A673 (cell line): Measurements from ENCODE around the gene SMIM36. TPM values are rescaled to one million over a fixed set of nuclear protein-coding genes. Genes with fewer than 3 reads are reported as not detected.

Source experiments
- BruUV-seq: library from RNA; stranded (reverse); fragments of 400-500 nt; replicated peaks from 2 replicates; lab custom pipeline; 2021; lab: Mats Ljungman, UMichigan
- CTCF ChIA-PET: fragments of 300-600 bp; sonication (Branson Sonifier 250); formaldehyde crosslinking; loops from one replicate; lab custom pipeline; 2022; ENCODE audit warnings: antibody characterized with exemption; lab: Charles Lee
- POLR2A ChIA-PET: fragments of 300-600 bp; sonication (Branson Sonifier 250); formaldehyde crosslinking; loops from one replicate; lab custom pipeline; 2022; ENCODE audit warnings: antibody characterized with exemption; ENCODE audit not compliant: low non-redundant PET; lab: Charles Lee
- DNase-seq: peaks from one replicate; pipeline ENCODE4 v3.0.0-alpha.2; 2015; ENCODE audit warnings: low spot score
- H3K27ac ChIP-seq: fragments of 200-600 bp; sonication (generic); 2 replicates; pipeline ENCODE4 v1.5.1; 2016; ENCODE audit warnings: mixed run types, low read depth, mild to moderate bottlenecking, mixed read lengths, antibody characterized with exemption, low read length; ENCODE audit not compliant: poor library complexity, severe bottlenecking
- H3K27me3 ChIP-seq: fragments of 200-600 bp; sonication (generic); replicated peaks from 2 replicates; pipeline ENCODE4 v1.6.1; 2017; ENCODE audit warnings: mixed run types, low read depth, mild to moderate bottlenecking, mixed read lengths, antibody characterized with exemption, low read length; ENCODE audit not compliant: insufficient read depth, poor library complexity
- H3K36me3 ChIP-seq: fragments of 200-600 bp; sonication (generic); 2 replicates; pipeline ENCODE4 v1.6.1; 2016; ENCODE audit warnings: mixed run types, mild to moderate bottlenecking, mixed read lengths, antibody characterized with exemption, low read length; ENCODE audit not compliant: insufficient read depth, poor library complexity, severe bottlenecking
- H3K4me1 ChIP-seq: fragments of 200-600 bp; sonication (generic); 2 replicates; pipeline ENCODE4 v1.6.1; 2017; ENCODE audit warnings: mixed run types, mild to moderate bottlenecking, mixed read lengths, antibody characterized with exemption, low read length; ENCODE audit not compliant: insufficient read depth, poor library complexity, severe bottlenecking
- H3K4me3 ChIP-seq: fragments of 200-600 bp; sonication (generic); 2 replicates; pipeline ENCODE4 v1.5.1; 2016; ENCODE audit warnings: low read depth, mixed run types, mild to moderate bottlenecking, mixed read lengths, low read length; ENCODE audit not compliant: poor library complexity, severe bottlenecking
- H3K9me3 ChIP-seq: fragments of 200-600 bp; sonication (generic); 2 replicates; pipeline ENCODE4 v1.6.1; 2016; ENCODE audit warnings: mixed run types, low read depth, mild to moderate bottlenecking, mixed read lengths, antibody characterized with exemption, low read length; ENCODE audit not compliant: poor library complexity, severe bottlenecking
- EZH2 ChIP-seq: fragments of 200-600 bp; sonication (generic); IDR thresholded peaks from 2 replicates; pipeline ENCODE4 v1.6.1; 2017; ENCODE audit warnings: borderline replicate concordance, low read depth, mild to moderate bottlenecking, mixed read lengths, antibody characterized with exemption, low read length; ENCODE audit not compliant: poor library complexity, severe bottlenecking
- intact Hi-C: fragments of 100-400 bp; cut with micrococcal nuclease; formaldehyde crosslinking; loops from one replicate; pipeline ENCODE4 v1.10.0; 2022; ENCODE audit not compliant: unreplicated experiment
- total RNA-seq: library from RNA; stranded (reverse); gene quantifications from 2 replicates; pipeline ENCODE4 v1.2.3, GENCODE V29; 2021
- TF ChIP-seq, protein P1 (sequence below): fragments of 300-800, 200-600 bp; sonication (generic); conservative IDR thresholded peaks from 2 replicates; pipeline ENCODE4 v1.5.1; 2017; ENCODE audit warnings: low read depth, mild to moderate bottlenecking, antibody characterized with exemption, low read length, moderate library complexity, mixed read lengths

The SMIM36 gene
- total RNA-seq, 1 experiment from 2014 or later = not detected

DNA sequence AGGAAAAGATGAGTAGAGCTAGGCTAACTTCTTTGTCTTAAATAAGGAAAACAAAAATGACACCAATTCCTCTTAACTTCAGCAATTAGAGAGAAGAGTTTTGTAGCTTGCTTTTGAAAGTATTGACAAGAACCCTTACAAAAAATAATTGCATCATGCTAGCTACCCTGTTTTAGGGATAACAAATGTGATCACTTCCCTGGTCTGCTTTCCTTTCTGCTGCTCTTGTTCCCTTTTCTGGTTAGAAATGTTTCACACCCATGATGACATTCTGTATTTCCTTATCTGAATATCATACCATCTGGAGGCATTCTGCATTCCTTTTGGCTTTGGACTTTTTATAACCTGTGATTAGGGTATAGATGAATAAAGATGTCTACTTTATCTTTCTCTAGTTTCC, 9.9 kb upstream of the SMIM36 start:
- Histone ChIP-seq H3K9me3 (no peaks in the 10 kb centered on the region), H3K4me1 (no peaks in the 10 kb centered on the region), H3K4me3 (no peak overlapping the region), H3K27me3 (peaks cover 16% of the 10 kb centered on the region), H3K36me3 (no peaks in the 10 kb centered on the region), H3K27ac (no peak overlapping the region)
- DNase-seq = no peak
- ChIA-PET POLR2A (no interaction called here), CTCF (interaction anchor here (0.6 to 1.0 kb wide), 3 partner anchors 15 to 164 kb away, joined by 3 read pairs; no protein-coding TSS in a partner anchor)
- no TSS peak for BruUV-seq
- no peak for TF ChIP-seq EZH2
- TF ChIP-seq, protein P1, sequence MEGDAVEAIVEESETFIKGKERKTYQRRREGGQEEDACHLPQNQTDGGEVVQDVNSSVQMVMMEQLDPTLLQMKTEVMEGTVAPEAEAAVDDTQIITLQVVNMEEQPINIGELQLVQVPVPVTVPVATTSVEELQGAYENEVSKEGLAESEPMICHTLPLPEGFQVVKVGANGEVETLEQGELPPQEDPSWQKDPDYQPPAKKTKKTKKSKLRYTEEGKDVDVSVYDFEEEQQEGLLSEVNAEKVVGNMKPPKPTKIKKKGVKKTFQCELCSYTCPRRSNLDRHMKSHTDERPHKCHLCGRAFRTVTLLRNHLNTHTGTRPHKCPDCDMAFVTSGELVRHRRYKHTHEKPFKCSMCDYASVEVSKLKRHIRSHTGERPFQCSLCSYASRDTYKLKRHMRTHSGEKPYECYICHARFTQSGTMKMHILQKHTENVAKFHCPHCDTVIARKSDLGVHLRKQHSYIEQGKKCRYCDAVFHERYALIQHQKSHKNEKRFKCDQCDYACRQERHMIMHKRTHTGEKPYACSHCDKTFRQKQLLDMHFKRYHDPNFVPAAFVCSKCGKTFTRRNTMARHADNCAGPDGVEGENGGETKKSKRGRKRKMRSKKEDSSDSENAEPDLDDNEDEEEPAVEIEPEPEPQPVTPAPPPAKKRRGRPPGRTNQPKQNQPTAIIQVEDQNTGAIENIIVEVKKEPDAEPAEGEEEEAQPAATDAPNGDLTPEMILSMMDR = no peak
- intact Hi-C loops = loop anchor here (10.0 kb wide), 1 partner anchor 1194 kb away; no protein-coding TSS in a partner anchor

DNA sequence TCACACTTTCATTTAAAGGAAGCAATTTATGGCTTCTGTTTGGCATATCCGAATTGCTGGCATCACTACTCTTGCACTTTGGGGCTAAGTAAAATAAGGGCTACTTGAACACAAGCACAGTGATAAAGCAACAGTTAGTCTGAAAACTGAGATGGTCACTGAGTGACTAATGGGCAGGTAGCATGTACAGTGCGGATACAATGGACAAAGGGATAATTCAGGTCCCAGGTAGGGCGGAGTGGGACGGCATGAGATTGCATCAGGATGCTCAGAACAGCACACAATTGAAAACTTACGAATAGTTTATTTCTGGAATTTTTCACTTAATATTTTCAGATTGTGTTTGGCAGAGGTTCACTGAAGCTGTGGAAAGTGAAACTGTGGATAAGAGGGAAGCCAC, 9.2 kb upstream of the SMIM36 start:
- Histone ChIP-seq H3K4me3 (no peak overlapping the region), H3K4me1 (no peaks in the 10 kb centered on the region), H3K36me3 (no peaks in the 10 kb centered on the region), H3K27ac (no peak overlapping the region), H3K9me3 (no peaks in the 10 kb centered on the region), H3K27me3 (peaks cover 16% of the 10 kb centered on the region)
- DNase-seq = no peak
- intact Hi-C loops = loop anchor here (10.0 kb wide), 1 partner anchor 1194 kb away; no protein-coding TSS in a partner anchor
- POLR2A ChIA-PET = no interaction called here
- CTCF ChIA-PET = interaction anchor here (0.6 to 1.0 kb wide), 2 partner anchors 16 to 81 kb away, joined by 3 read pairs; no protein-coding TSS in a partner anchor
- no TSS peak for BruUV-seq
- TF ChIP-seq EZH2 = no peak
- TF ChIP-seq, protein P1 = no peak

DNA sequence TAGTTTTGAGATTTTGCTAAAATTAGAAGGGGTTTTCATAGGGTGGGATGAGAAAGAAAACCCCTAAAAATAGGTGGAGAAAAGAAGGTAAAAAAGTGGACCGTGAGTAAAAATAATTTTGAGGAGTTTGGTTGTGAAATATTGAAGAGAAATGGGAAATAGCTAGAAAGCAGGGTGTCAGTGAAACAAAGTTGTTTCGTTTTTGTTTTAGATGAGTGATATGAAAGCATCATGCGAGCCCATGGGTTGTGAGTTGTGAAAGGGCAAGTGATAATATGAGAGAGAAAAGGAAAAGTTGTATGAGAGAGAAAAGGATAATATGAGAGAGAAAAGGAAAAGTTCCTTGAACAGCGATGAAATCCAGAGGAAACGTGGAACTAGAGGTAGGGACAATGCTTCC, 7.3 kb upstream of the SMIM36 start:
- Histone ChIP-seq H3K4me3 (no peak overlapping the region), H3K9me3 (no peaks in the 10 kb centered on the region), H3K27ac (no peak overlapping the region), H3K36me3 (no peaks in the 10 kb centered on the region), H3K4me1 (no peaks in the 10 kb centered on the region), H3K27me3 (peaks cover 16% of the 10 kb centered on the region)
- TF ChIP-seq EZH2 = no peak
- TF ChIP-seq, protein P1 = no peak
- ChIA-PET POLR2A (no interaction called here), CTCF (no interaction called here)
- no TSS peak for BruUV-seq
- DNase-seq = no peak
- intact Hi-C loops = no loop called here
